HEK293 (cell line): Measurements from ENCODE around the gene PRDM5.

Experiments
- CTCF ChIA-PET: fragments of 350-600 bp; formaldehyde crosslinking; extraction: SDS; loops from one replicate; lab custom pipeline; 2021; ENCODE audit warnings: antibody characterized with exemption; lab: Yijun Ruan, JAX
- POLR2A ChIA-PET: fragments of 300-600 bp; formaldehyde crosslinking; extraction: SDS; loops from one replicate; lab custom pipeline; 2020; ENCODE audit warnings: antibody characterized with exemption, inconsistent platforms; lab: Yijun Ruan, JAX
- H3K27ac ChIP-seq: fragments of 200-500 bp; sonication (Bioruptor generic); 2 replicates; pipeline ENCODE4 v1.5.1; 2014; ENCODE audit warnings: low read depth, low read length, control low read depth, inconsistent platforms; ENCODE audit errors: extremely low read depth
- H3K36me3 ChIP-seq, 2 experiments: fragments of 200-500 bp in 1 of 2; sonication (Bioruptor generic) in 1 of 2; 1 replicate in 1 of 2; 2 replicates in 1 of 2; pipeline ENCODE4 v1.5.1; 2014 to 2017; ENCODE audit warnings: inconsistent platforms in 2 of 2, low read length in 2 of 2; ENCODE audit not compliant: control insufficient read depth in 2 of 2, insufficient read depth in 1 of 2
- H3K4me1 ChIP-seq: fragments of 200-500 bp; sonication (Bioruptor generic); 2 replicates; pipeline ENCODE4 v1.5.1; 2014; ENCODE audit warnings: mild to moderate bottlenecking, low read length, inconsistent platforms; ENCODE audit not compliant: control insufficient read depth, insufficient read depth
- H3K4me3 ChIP-seq: 2 replicates; pipeline ENCODE4 v1.5.1; 2011; ENCODE audit warnings: low read depth, mild to moderate bottlenecking, control low read depth, low read length, moderate library complexity
- H3K9me3 ChIP-seq: fragments of 200-500 bp; sonication (Bioruptor generic); 2 replicates; pipeline ENCODE4 v1.5.1; 2014; ENCODE audit warnings: low read depth, low read length, inconsistent platforms; ENCODE audit not compliant: control insufficient read depth, insufficient read depth
- CTCF ChIP-seq: fragments of 450-650 bp; formaldehyde crosslinking; IDR thresholded peaks from 2 replicates; pipeline ENCODE4 v1.5.1; 2016; ENCODE audit warnings: missing biosample characterization, missing genetic modification characterization
- HOXD13 ChIP-seq: sonication (generic); formaldehyde crosslinking; IDR thresholded peaks from 2 replicates; pipeline ENCODE4 v1.8.0; 2022; ENCODE audit warnings: missing genetic modification reagents, borderline replicate concordance
- OSR2 ChIP-seq: fragments of 450-650 bp; formaldehyde crosslinking; IDR thresholded peaks from 2 replicates; pipeline ENCODE4 v1.5.1; 2016; ENCODE audit warnings: missing biosample characterization, missing genetic modification characterization
- YY1 ChIP-seq: fragments of 450-650 bp; formaldehyde crosslinking; IDR thresholded peaks from 2 replicates; pipeline ENCODE4 v1.5.1; 2018; ENCODE audit warnings: missing biosample characterization, missing genetic modification characterization
- YY2 ChIP-seq: fragments of 450-650 bp; formaldehyde crosslinking; IDR thresholded peaks from 2 replicates; pipeline ENCODE4 v1.5.1; 2016; ENCODE audit warnings: missing biosample characterization, missing genetic modification characterization
- ZBTB6 ChIP-seq: fragments of 450-650 bp; formaldehyde crosslinking; IDR thresholded peaks from 2 replicates; pipeline ENCODE4 v1.5.1; 2017; ENCODE audit warnings: missing biosample characterization, missing genetic modification characterization
- ZFP37 ChIP-seq: fragments of 450-650 bp; formaldehyde crosslinking; IDR thresholded peaks from 2 replicates; pipeline ENCODE4 v1.5.1; 2016; ENCODE audit warnings: missing biosample characterization, missing genetic modification characterization
- ZNF121 ChIP-seq: fragments of 450-650 bp; formaldehyde crosslinking; IDR thresholded peaks from 2 replicates; pipeline ENCODE4 v1.5.1; 2016; ENCODE audit warnings: missing biosample characterization, missing genetic modification characterization
- ZNF239 ChIP-seq: fragments of 450-650 bp; formaldehyde crosslinking; IDR thresholded peaks from 2 replicates; pipeline ENCODE4 v1.5.1; 2016; ENCODE audit warnings: missing biosample characterization, missing genetic modification characterization
- ZNF341 ChIP-seq: fragments of 450-650 bp; formaldehyde crosslinking; IDR thresholded peaks from 2 replicates; pipeline ENCODE4; 2016; ENCODE audit warnings: low read depth, missing biosample characterization, missing genetic modification characterization
- ZNF521 ChIP-seq: fragments of 450-650 bp; formaldehyde crosslinking; IDR thresholded peaks from 2 replicates; pipeline ENCODE4 v1.5.1; 2017; ENCODE audit warnings: missing biosample characterization, mild to moderate bottlenecking, missing genetic modification characterization
- ZNF548 ChIP-seq: fragments of 450-650 bp; formaldehyde crosslinking; IDR thresholded peaks from 2 replicates; pipeline ENCODE4 v1.5.1; 2016; ENCODE audit warnings: missing biosample characterization, missing genetic modification characterization
- ZNF558 ChIP-seq: fragments of 450-650 bp; formaldehyde crosslinking; IDR thresholded peaks from 2 replicates; pipeline ENCODE4 v1.5.1; 2016; ENCODE audit warnings: missing biosample characterization, missing genetic modification characterization
- ZNF571 ChIP-seq: fragments of 450-650 bp; formaldehyde crosslinking; IDR thresholded peaks from 2 replicates; pipeline ENCODE4 v1.5.0; 2017; ENCODE audit warnings: missing biosample characterization, missing genetic modification characterization
- ZNF623 ChIP-seq: fragments of 450-650 bp; formaldehyde crosslinking; IDR thresholded peaks from 2 replicates; pipeline ENCODE4 v1.5.1; 2016; ENCODE audit warnings: missing biosample characterization, missing genetic modification characterization
- ZNF639 ChIP-seq: fragments of 450-650 bp; formaldehyde crosslinking; IDR thresholded peaks from 2 replicates; pipeline ENCODE4 v1.5.1; 2016; ENCODE audit warnings: missing biosample characterization, missing genetic modification characterization
- ZNF660 ChIP-seq: fragments of 450-650 bp; IDR thresholded peaks from 2 replicates; pipeline ENCODE4 v1.5.1; 2018; ENCODE audit warnings: missing biosample characterization, mild to moderate bottlenecking, missing genetic modification characterization
- ZNF704 ChIP-seq: fragments of 450-650 bp; formaldehyde crosslinking; IDR thresholded peaks from 2 replicates; pipeline ENCODE4 v1.5.1; 2016; ENCODE audit warnings: missing biosample characterization, missing genetic modification characterization
- ZNF707 ChIP-seq: fragments of 450-650 bp; formaldehyde crosslinking; IDR thresholded peaks from 2 replicates; pipeline ENCODE4 v1.5.1; 2016; ENCODE audit warnings: missing biosample characterization, missing genetic modification characterization
- ZNF76 ChIP-seq: fragments of 450-650 bp; formaldehyde crosslinking; IDR thresholded peaks from 2 replicates; pipeline ENCODE4; 2016; ENCODE audit warnings: low read depth, missing biosample characterization, missing genetic modification characterization, borderline replicate concordance
- ZNF791 ChIP-seq: fragments of 450-650 bp; formaldehyde crosslinking; IDR thresholded peaks from 2 replicates; pipeline ENCODE4 v1.5.1; 2016; ENCODE audit warnings: missing biosample characterization, missing genetic modification characterization
- ZNF792 ChIP-seq: fragments of 450-650 bp; formaldehyde crosslinking; IDR thresholded peaks from 2 replicates; pipeline ENCODE4 v1.5.1; 2016; ENCODE audit warnings: missing biosample characterization, missing genetic modification characterization

PRDM5 gene

GRCh38 chr4:120761070-120761469 is 161.5 kb downstream of the PRDM5 start:
- no peak overlapping the region for H3K4me3 ChIP-seq
- H3K4me1 ChIP-seq, result no peaks in the 10 kb centered on the region
- H3K9me3 ChIP-seq, result no peaks in the 10 kb centered on the region
- H3K36me3 ChIP-seq, result no peaks in the 10 kb centered on the region
- TF ChIP-seq ZNF707 (tag by site-specific recombination) (no peak), ZFP37 (tag by site-specific recombination) (no peak), ZNF558 (tag by site-specific recombination) (no peak), ZNF623 (tag by site-specific recombination) (no peak), CTCF (tag by site-specific recombination) (no peak), ZNF791 (no peak), ZBTB6 (tag by site-specific recombination) (no peak), ZNF341 (tag by site-specific recombination) (no peak), ZNF704 (tag by site-specific recombination) (no peak), ZNF639 (tag by site-specific recombination) (no peak)
- ChIA-PET CTCF (no interaction called here), POLR2A (no interaction called here)
- no peak overlapping the region for H3K27ac ChIP-seq

- Histone ChIP-seq H3K4me3 (no peak overlapping the region), H3K27ac (no peak overlapping the region), H3K9me3 (no peaks in the 10 kb centered on the region), H3K36me3 (no peaks in the 10 kb centered on the region), H3K4me1 (no peaks in the 10 kb centered on the region)
- POLR2A ChIA-PET, result no interaction called here
- CTCF ChIA-PET, result no interaction called here
- TF ChIP-seq ZNF121 (tag by site-specific recombination), result no peak
- no peak for TF ChIP-seq HOXD13 (CRISPR knock-in tag)
- TF ChIP-seq ZNF548 (tag by site-specific recombination), result no peak
- no peak for TF ChIP-seq ZNF792 (tag by site-specific recombination)
- TF ChIP-seq YY1 (tag by site-specific recombination), result no peak
- no peak for TF ChIP-seq ZNF571 (tag by site-specific recombination)
- no peak for TF ChIP-seq ZNF660 (tag by site-specific recombination)
- TF ChIP-seq YY2 (tag by site-specific recombination), result no peak
- TF ChIP-seq ZNF76 (tag by site-specific recombination), result no peak
- TF ChIP-seq OSR2 (tag by site-specific recombination), result no peak
- no peak for TF ChIP-seq ZNF239
- TF ChIP-seq ZNF521 (tag by site-specific recombination), result no peak
These were observed 162.5 kb downstream of the PRDM5 start for GRCh38 chr4:120760047-120760446.
